Stimulated activated CD4-positive, alpha-beta T cell treated with anti-CD3 and anti-CD28 coated beads, Interleukin-2, amount 100 ng/mL, for 48 hours (primary cell): ENCODE results near the gene ACAP3.

ENCODE experiments used
- DNase-seq, 2 donors: peaks; one replicate each; pipeline ENCODE4 v3.0.0-alpha.2; 2020

Gene ACAP3

GRCh38 chr1:1298861-1299685 lies 8.7 kb downstream of the ACAP3 start:
- DNase-seq: no peak

GRCh38 chr1:1297802-1298424 lies 9.8 kb downstream of the ACAP3 start:
- no peak for DNase-seq

- DNase-seq: no peak
Measured at GRCh38 chr1:1296070-1297061, 11.4 kb downstream of the ACAP3 start.

- no peak for DNase-seq
Measured at GRCh38 chr1:1295154-1295923, 12.4 kb downstream of the ACAP3 start.

GRCh38 chr1:1294250-1294890 lies 13.4 kb downstream of the ACAP3 start:
- DNase-seq: no peak

- DNase-seq: no peak
Measured at GRCh38 chr1:1293263-1294249, 14.2 kb downstream of the ACAP3 start.

- DNase-seq: no peak
Measured at GRCh38 chr1:1292851-1293250, 14.9 kb downstream of the ACAP3 start.

GRCh38 chr1:1292442-1292779 lies 15.3 kb downstream of the ACAP3 start:
- no peak for DNase-seq

GRCh38 chr1:1291548-1292441 lies 15.9 kb downstream of the ACAP3 start:
- no peak for DNase-seq

- no peak for DNase-seq
Measured at GRCh38 chr1:1291023-1291528, 16.7 kb downstream of the ACAP3 start.

GRCh38 chr1:1290238-1290731 lies 17.4 kb downstream of the ACAP3 start:
- DNase-seq: peak in 1 of 2 donors; percentile 60

- no peak for DNase-seq
Measured at GRCh38 chr1:1287288-1288110, 20.2 kb downstream of the ACAP3 start.

GRCh38 chr1:1286313-1287261 lies 21.1 kb downstream of the ACAP3 start:
- DNase-seq: no peak

GRCh38 chr1:1285611-1286311 lies 22.0 kb downstream of the ACAP3 start:
- DNase-seq: no peak

- no peak for DNase-seq
Measured at GRCh38 chr1:1285102-1285571, 22.6 kb downstream of the ACAP3 start.
